Panc1 (cell line): ENCODE data around the gene SSBP3. TPM values are rescaled to one million over a fixed set of nuclear protein-coding genes. Genes with fewer than 3 reads are reported as not detected.

Experiments used
- ATAC-seq: fragments of 200-7000 bp; cut with Tn5 transposase; 2 replicates; pipeline ENCODE4 v1.9.1; 2020; ENCODE audit warnings: mild to moderate bottlenecking, moderate library complexity
- BruUV-seq: library from RNA; stranded (reverse); fragments of 400-500 nt; replicated peaks from 2 replicates; lab custom pipeline; 2021; lab: Mats Ljungman, UMichigan
- CTCF ChIA-PET: fragments of 300-600 bp; sonication (Branson Sonifier 250); formaldehyde crosslinking; loops from one replicate; lab custom pipeline; 2022; ENCODE audit warnings: antibody characterized with exemption; lab: Charles Lee
- POLR2A ChIA-PET: fragments of 300-600 bp; sonication (Branson Sonifier 250); formaldehyde crosslinking; loops from one replicate; lab custom pipeline; 2022; ENCODE audit warnings: antibody characterized with exemption; lab: Charles Lee
- DNase-seq: peaks from one replicate; pipeline ENCODE4 v3.0.0-alpha.2; 2010; ENCODE audit warnings: low read depth, low spot score
- H3K27ac ChIP-seq: 2 replicates; pipeline ENCODE4 v1.5.1; 2011; ENCODE audit warnings: mild to moderate bottlenecking, low read length, inconsistent platforms
- H3K27me3 ChIP-seq: fragments of 200-500 bp; sonication (Bioruptor generic); 2 replicates; pipeline ENCODE4 v1.6.0; 2014; ENCODE audit warnings: low read length, inconsistent platforms; ENCODE audit not compliant: control insufficient read depth, insufficient read depth
- H3K36me3 ChIP-seq: fragments of 200-500 bp; sonication (Bioruptor generic); 2 replicates; pipeline ENCODE4 v1.5.1; 2014; ENCODE audit warnings: inconsistent platforms, mild to moderate bottlenecking, low read length, moderate library complexity; ENCODE audit not compliant: control insufficient read depth, insufficient read depth
- H3K4me1 ChIP-seq: 2 replicates; pipeline ENCODE4 v1.5.1; 2011; ENCODE audit warnings: inconsistent platforms, mild to moderate bottlenecking, low read length, moderate library complexity; ENCODE audit not compliant: control insufficient read depth, insufficient read depth
- H3K4me3 ChIP-seq, 2 experiments: 2 replicates each; pipeline ENCODE4 v1.5.1; 2011 to 2012; ENCODE audit warnings: low read depth in 2 of 2, low read length in 2 of 2, mild to moderate bottlenecking in 2 of 2, inconsistent platforms in 1 of 2, moderate library complexity in 1 of 2
- H3K9me3 ChIP-seq: fragments of 200-500 bp; sonication (Bioruptor generic); 2 replicates; pipeline ENCODE4 v1.5.1; 2014; ENCODE audit warnings: low read depth, mild to moderate bottlenecking, inconsistent platforms, low read length, moderate library complexity; ENCODE audit not compliant: control insufficient read depth, insufficient read depth
- POLR2AphosphoS5 ChIP-seq: IDR thresholded peaks from 2 replicates; pipeline ENCODE4 v1.6.1; 2012; ENCODE audit warnings: mild to moderate bottlenecking, low read depth, low read length, moderate library complexity
- SIN3A ChIP-seq: IDR thresholded peaks from 2 replicates; pipeline ENCODE4 v1.6.1; 2012; ENCODE audit warnings: low read depth, mild to moderate bottlenecking, low read length, moderate library complexity, borderline replicate concordance; ENCODE audit not compliant: insufficient read depth
- TCF7L2 ChIP-seq: IDR thresholded peaks from 2 replicates; pipeline ENCODE4 v1.6.1; 2011; ENCODE audit warnings: mild to moderate bottlenecking, low read depth, low read length, inconsistent platforms
- in situ Hi-C: cut with HindIII; loops from 2 replicates; pipeline ENCODE4 v1.10.0; 2016; ENCODE audit warnings: low sequenced_read_pairs, low pct_unique_long_range_greater_than_20kb
- intact Hi-C: fragments of 100-400 bp; cut with micrococcal nuclease; formaldehyde crosslinking; loops from one replicate; pipeline ENCODE4 v1.10.0; 2022; ENCODE audit not compliant: unreplicated experiment
- total RNA-seq: library from RNA; stranded (reverse); gene quantifications from one replicate; pipeline ENCODE4 v1.2.1, GENCODE V29; 2021; ENCODE audit not compliant: unreplicated experiment
- TF ChIP-seq, protein P1 (sequence below): fragments of 450-650 bp; IDR thresholded peaks from 2 replicates; pipeline ENCODE4 v1.5.1; 2017; ENCODE audit warnings: mild to moderate bottlenecking
- TF ChIP-seq, protein P2 (sequence below), 2 experiments: IDR thresholded peaks; 2 replicates each; pipeline ENCODE4 v1.6.1; 2011 to 2012; ENCODE audit warnings: low read depth in 2 of 2, control low read depth in 1 of 2, low read length in 1 of 2, mild to moderate bottlenecking in 1 of 2, moderate library complexity in 1 of 2; ENCODE audit not compliant: insufficient read depth in 1 of 2

Gene SSBP3
- total RNA-seq, 1 experiment from 2014 or later: 22.5 TPM

DNA sequence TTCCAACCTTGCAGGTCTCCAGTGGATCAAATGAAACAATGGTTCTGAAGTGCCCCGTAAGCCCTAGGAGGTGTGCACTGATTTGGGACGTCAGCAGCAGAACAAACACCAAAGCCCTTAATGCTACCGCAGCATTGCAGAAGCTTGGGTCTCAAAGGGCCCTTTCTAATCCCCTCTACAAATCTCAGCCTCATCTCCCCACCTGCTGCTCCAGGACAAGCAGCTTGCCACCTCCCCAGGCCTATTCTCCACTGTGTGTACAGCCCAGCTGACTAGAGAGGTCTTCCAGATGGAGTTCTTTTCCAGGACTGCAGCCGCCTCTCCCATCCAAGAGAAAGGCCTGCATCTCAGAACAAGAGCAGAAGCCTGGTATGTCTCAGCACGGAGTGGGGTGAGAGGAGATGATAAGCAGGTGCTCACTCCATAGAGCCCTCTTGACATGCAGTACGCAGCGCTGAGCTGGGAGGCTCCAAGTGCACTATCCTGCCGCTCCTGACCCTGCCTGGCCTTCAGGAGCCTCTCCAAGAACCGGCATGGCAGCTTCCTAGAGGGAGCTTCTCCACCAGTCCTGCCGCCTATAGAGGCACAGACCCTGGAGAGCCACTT lies 160.0 kb downstream of the SSBP3 start:
- DNase-seq (no peak), ATAC-seq (no peak)
- intact Hi-C loops: no loop called here
- Histone ChIP-seq H3K4me1 (peaks cover 14% of the 10 kb centered on the region), H3K27ac (no peak overlapping the region), H3K27me3 (no peaks in the 10 kb centered on the region), H3K9me3 (no peaks in the 10 kb centered on the region), H3K4me3 (no peak overlapping the region), H3K36me3 (no peaks in the 10 kb centered on the region)
- ChIA-PET CTCF (interaction anchor here (0.5 kb wide), 1 partner anchor 127 kb away, joined by 3 read pairs; no protein-coding TSS in a partner anchor), POLR2A (no interaction called here)
- TF ChIP-seq POLR2AphosphoS5 (no peak), SIN3A (no peak), TCF7L2 (no peak)
- TF ChIP-seq, protein P1, sequence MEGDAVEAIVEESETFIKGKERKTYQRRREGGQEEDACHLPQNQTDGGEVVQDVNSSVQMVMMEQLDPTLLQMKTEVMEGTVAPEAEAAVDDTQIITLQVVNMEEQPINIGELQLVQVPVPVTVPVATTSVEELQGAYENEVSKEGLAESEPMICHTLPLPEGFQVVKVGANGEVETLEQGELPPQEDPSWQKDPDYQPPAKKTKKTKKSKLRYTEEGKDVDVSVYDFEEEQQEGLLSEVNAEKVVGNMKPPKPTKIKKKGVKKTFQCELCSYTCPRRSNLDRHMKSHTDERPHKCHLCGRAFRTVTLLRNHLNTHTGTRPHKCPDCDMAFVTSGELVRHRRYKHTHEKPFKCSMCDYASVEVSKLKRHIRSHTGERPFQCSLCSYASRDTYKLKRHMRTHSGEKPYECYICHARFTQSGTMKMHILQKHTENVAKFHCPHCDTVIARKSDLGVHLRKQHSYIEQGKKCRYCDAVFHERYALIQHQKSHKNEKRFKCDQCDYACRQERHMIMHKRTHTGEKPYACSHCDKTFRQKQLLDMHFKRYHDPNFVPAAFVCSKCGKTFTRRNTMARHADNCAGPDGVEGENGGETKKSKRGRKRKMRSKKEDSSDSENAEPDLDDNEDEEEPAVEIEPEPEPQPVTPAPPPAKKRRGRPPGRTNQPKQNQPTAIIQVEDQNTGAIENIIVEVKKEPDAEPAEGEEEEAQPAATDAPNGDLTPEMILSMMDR: no peak
- TF ChIP-seq, protein P2, sequence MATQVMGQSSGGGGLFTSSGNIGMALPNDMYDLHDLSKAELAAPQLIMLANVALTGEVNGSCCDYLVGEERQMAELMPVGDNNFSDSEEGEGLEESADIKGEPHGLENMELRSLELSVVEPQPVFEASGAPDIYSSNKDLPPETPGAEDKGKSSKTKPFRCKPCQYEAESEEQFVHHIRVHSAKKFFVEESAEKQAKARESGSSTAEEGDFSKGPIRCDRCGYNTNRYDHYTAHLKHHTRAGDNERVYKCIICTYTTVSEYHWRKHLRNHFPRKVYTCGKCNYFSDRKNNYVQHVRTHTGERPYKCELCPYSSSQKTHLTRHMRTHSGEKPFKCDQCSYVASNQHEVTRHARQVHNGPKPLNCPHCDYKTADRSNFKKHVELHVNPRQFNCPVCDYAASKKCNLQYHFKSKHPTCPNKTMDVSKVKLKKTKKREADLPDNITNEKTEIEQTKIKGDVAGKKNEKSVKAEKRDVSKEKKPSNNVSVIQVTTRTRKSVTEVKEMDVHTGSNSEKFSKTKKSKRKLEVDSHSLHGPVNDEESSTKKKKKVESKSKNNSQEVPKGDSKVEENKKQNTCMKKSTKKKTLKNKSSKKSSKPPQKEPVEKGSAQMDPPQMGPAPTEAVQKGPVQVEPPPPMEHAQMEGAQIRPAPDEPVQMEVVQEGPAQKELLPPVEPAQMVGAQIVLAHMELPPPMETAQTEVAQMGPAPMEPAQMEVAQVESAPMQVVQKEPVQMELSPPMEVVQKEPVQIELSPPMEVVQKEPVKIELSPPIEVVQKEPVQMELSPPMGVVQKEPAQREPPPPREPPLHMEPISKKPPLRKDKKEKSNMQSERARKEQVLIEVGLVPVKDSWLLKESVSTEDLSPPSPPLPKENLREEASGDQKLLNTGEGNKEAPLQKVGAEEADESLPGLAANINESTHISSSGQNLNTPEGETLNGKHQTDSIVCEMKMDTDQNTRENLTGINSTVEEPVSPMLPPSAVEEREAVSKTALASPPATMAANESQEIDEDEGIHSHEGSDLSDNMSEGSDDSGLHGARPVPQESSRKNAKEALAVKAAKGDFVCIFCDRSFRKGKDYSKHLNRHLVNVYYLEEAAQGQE (IDR thresholded peaks at IDR 0.05; ENCODE audit: insufficient read depth in 1 of 2, low read depth in 2 of 2, low read length in 1 of 2): no peak
- no TSS peak for BruUV-seq
- in situ Hi-C loops: no loop called here

DNA sequence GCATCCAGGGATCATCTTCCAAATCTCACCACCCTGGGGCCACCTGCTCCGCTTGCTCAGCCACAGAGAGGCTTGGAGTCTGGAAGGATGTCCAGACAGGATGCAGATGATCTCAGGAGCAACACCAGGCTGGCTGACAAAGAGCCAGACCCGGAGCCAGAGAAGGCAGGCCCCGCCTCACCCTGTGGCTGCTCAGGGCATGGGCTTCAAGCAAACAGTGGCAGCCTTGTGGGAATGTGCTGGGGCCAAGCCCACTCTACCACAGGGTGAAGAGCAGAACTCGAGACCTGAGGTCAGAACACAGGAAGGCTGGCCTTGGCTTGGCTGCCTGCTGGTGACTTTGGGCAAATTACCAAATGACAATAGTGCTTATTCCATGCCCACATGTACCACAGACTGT lies 160.7 kb downstream of the SSBP3 start:
- H3K4me1 ChIP-seq: peaks cover 11% of the 10 kb centered on the region
- POLR2A ChIA-PET: no interaction called here
- in situ Hi-C loops (no loop called here), intact Hi-C loops (no loop called here)
- no peak for DNase-seq
- ATAC-seq: no peak
- no peak for TF ChIP-seq SIN3A
- TF ChIP-seq POLR2AphosphoS5: no peak
- TF ChIP-seq, protein P2 (IDR thresholded peaks at IDR 0.05; ENCODE audit: insufficient read depth in 1 of 2, low read depth in 2 of 2, low read length in 1 of 2): no peak
- no peak for TF ChIP-seq TCF7L2
- TF ChIP-seq, protein P1: no peak
- no peaks in the 10 kb centered on the region for H3K27me3 ChIP-seq
- CTCF ChIA-PET: no interaction called here
- H3K4me3 ChIP-seq: no peak overlapping the region
- no peaks in the 10 kb centered on the region for H3K9me3 ChIP-seq
- no peak overlapping the region for H3K27ac ChIP-seq
- BruUV-seq: no TSS peak
- H3K36me3 ChIP-seq: no peaks in the 10 kb centered on the region
